ENCODE results near the gene TRPV2. TPM values are rescaled to one million over a fixed set of nuclear protein-coding genes. Genes with fewer than 3 reads are reported as not detected.
A peak's percentile ranks its signal among the peaks of the same experiment; 100 is the strongest.

The TRPV2 gene
- total and polyA plus RNA-seq, 2 experiments from 2014 or later = 1.7 to 3.2 TPM

GRCh38 chr17:16444258-16444886 is 29.0 kb downstream of the TRPV2 start (continued):
- TF ChIP-seq ZNF462 (CRISPR knock-in tag; IDR thresholded peaks at IDR 0.05) (no peak), ZNF114 (CRISPR knock-in tag; IDR thresholded peaks at IDR 0.05) (no peak), JUNB (IDR thresholded peaks at IDR 0.05; ENCODE audit: unreplicated experiment) (no peak), EZH2 (IDR thresholded peaks at IDR 0.05; ENCODE audit: low read depth, unreplicated experiment) (no peak), NANOG (IDR thresholded peaks at IDR 0.05; ENCODE audit: borderline replicate concordance) (no peak), ETS1 (IDR thresholded peaks at IDR 0.05) (no peak)

- H3K36me3 ChIP-seq (ENCODE audit: insufficient read depth) = peaks cover 12% of the 10 kb centered on the region
- DNase-seq (ENCODE audit: low spot score) = peak; percentile 54
- H3K4me1 Mint-ChIP-seq = peaks cover 33% of the 10 kb centered on the region
- TF ChIP-seq ZNF462 (CRISPR knock-in tag; IDR thresholded peaks at IDR 0.05) = no peak
Measured at GRCh38 chr17:16446338-16446983, 31.1 kb downstream of the TRPV2 start.

More at GRCh38 chr17:16446338-16446983, 31.1 kb downstream of the TRPV2 start:
- Histone ChIP-seq H3K27ac (ENCODE audit: low read depth) (peak overlapping the region; percentile 83), H3K4me1 (ENCODE audit: insufficient read depth) (peaks cover 16% of the 10 kb centered on the region), H4K20me1 (replicated peaks; ENCODE audit: insufficient read depth) (peaks cover 27% of the 10 kb centered on the region), H3K4me3 (no peak overlapping the region), H3K9me2 (ENCODE audit: insufficient read depth) (no peaks in the 10 kb centered on the region), H3F3A (replicated peaks; ENCODE audit: low read depth) (peaks cover 50% of the 10 kb centered on the region), H3K79me2 (replicated peaks; ENCODE audit: insufficient read depth) (no peaks in the 10 kb centered on the region), H3K4me2 (no peak overlapping the region), H3K27me3 (ENCODE audit: insufficient read depth) (no peaks in the 10 kb centered on the region), H2AFZ (no peak overlapping the region)
- no peak overlapping the region; the same call in 2 of the 3 replicates for H3K4me3 Mint-ChIP-seq
- H3K27me3 Mint-ChIP-seq (ENCODE audit: insufficient read depth, low read depth, poor library complexity) = peaks cover 35% of the 10 kb centered on the region
- H3K36me3 Mint-ChIP-seq (ENCODE audit: low read depth) = peaks cover 62% of the 10 kb centered on the region
- H3K9me3 Mint-ChIP-seq = peaks cover 3% of the 10 kb centered on the region; the same call in 1 of the 3 replicates
- peak; percentile 2; the same call in 2 of the 3 replicates for ATAC-seq
- H3K27ac Mint-ChIP-seq = no peak overlapping the region; the same call in 1 of the 2 replicates

All from GM23338 (cell line).